Measurements from ENCODE around the gene ASB4. TPM values are rescaled to one million over a fixed set of nuclear protein-coding genes. Genes with fewer than 3 reads are reported as not detected.
A peak's percentile ranks its signal among the peaks of the same experiment; 100 is the strongest.

Gene ASB4
- total and polyA plus RNA-seq, 8 donors = 0.16 to 1.9 (median 0.53) TPM

- peak overlapping the region in 2 of 4 donors; percentile 13 to 34 for H3K4me3 ChIP-seq
- FAIRE-seq (no peak), DNase-seq (peak in 3 of 6 donors; percentile 14 to 36 (median 26)), ATAC-seq (peak; percentile 54 to 84 (median 76))
- H3K27ac ChIP-seq = no peak overlapping the region
- WGBS, 2 donors = 13 to 16% methylated on average over 18 of the region's 18 CpGs
- H3K4me1 ChIP-seq = peaks cover 0 to 4% (median 0%) of the 10 kb centered on the region in 3 donors
- H3K27me3 ChIP-seq = no peaks in the 10 kb centered on the region
- no peaks in the 10 kb centered on the region for H3K9me3 ChIP-seq
- TF ChIP-seq CTCF (IDR thresholded peaks at IDR 0.05) = no peak
- intact Hi-C loops (cut with DNase I) = no loop called here
- H3K36me3 ChIP-seq = no peaks in the 10 kb centered on the region
These were observed 7.3 kb upstream of the ASB4 start for GRCh38 chr7:95478272-95479037.

GRCh38 chr7:95479992-95480624, 5.6 kb upstream of the ASB4 start:
- intact Hi-C loops (cut with DNase I) = no loop called here
- Histone ChIP-seq H3K4me1 (peaks cover 0 to 4% (median 0%) of the 10 kb centered on the region in 3 donors), H3K36me3 (no peaks in the 10 kb centered on the region), H3K27me3 (peaks cover 0 to 5% (median 0%) of the 10 kb centered on the region in 4 donors), H3K9me3 (no peaks in the 10 kb centered on the region), H3K4me3 (no peak overlapping the region), H3K27ac (no peak overlapping the region)
- TF ChIP-seq CTCF (IDR thresholded peaks at IDR 0.05) = no peak
- ATAC-seq (no peak), DNase-seq (no peak), FAIRE-seq (no peak)

GRCh38 chr7:95481271-95482165, 4.2 kb upstream of the ASB4 start:
- no peak for DNase-seq
- no peak for TF ChIP-seq CTCF (IDR thresholded peaks at IDR 0.05)
- Histone ChIP-seq H3K27me3 (peaks cover 0 to 5% (median 0%) of the 10 kb centered on the region in 4 donors), H3K4me1 (peaks cover 0 to 4% (median 0%) of the 10 kb centered on the region in 3 donors), H3K27ac (no peak overlapping the region), H3K36me3 (no peaks in the 10 kb centered on the region), H3K9me3 (no peaks in the 10 kb centered on the region), H3K4me3 (no peak overlapping the region)
- intact Hi-C loops (cut with DNase I) = no loop called here
- no peak for FAIRE-seq
- 86 to 94% methylated on average over 3 of the region's 3 CpGs for WGBS, 2 donors
- ATAC-seq = no peak

- no peak for TF ChIP-seq CTCF (IDR thresholded peaks at IDR 0.05)
- FAIRE-seq = no peak
These were observed 3.3 kb upstream of the ASB4 start for GRCh38 chr7:95482424-95482823.

More at GRCh38 chr7:95482424-95482823, 3.3 kb upstream of the ASB4 start:
- Histone ChIP-seq H3K9me3 (no peaks in the 10 kb centered on the region), H3K27ac (no peak overlapping the region), H3K4me1 (no peaks in the 10 kb centered on the region), H3K36me3 (no peaks in the 10 kb centered on the region), H3K4me3 (no peak overlapping the region), H3K27me3 (peaks cover 0 to 5% (median 0%) of the 10 kb centered on the region in 4 donors)
- 64 to 69% methylated on average over 4 of the region's 4 CpGs for WGBS, 2 donors
- intact Hi-C loops (cut with DNase I) = no loop called here
- DNase-seq (no peak), ATAC-seq (no peak)
